Measurements from ENCODE around the gene CCDC187. TPM values are rescaled to one million over a fixed set of nuclear protein-coding genes. Genes with fewer than 3 reads are reported as not detected.
A peak's percentile ranks its signal among the peaks of the same experiment; 100 is the strongest.

Gene CCDC187
- total RNA-seq, 1 experiment from 2014 or later, result 0.11 TPM

- Mint-ChIP-seq H3K36me3 (ENCODE audit: insufficient read depth, unreplicated experiment) (peaks cover 7% of the 10 kb centered on the region), H3K4me3 (ENCODE audit: unreplicated experiment) (peak within 1 kb of the TSS; percentile 97), H3K9me3 (ENCODE audit: unreplicated experiment) (no peaks in the 10 kb centered on the region), H3K27ac (ENCODE audit: unreplicated experiment) (peak within 1 kb of the TSS; percentile 94), H3K4me1 (ENCODE audit: low read depth, unreplicated experiment) (peaks cover 22% of the 10 kb centered on the region), H3K27me3 (ENCODE audit: insufficient read depth, unreplicated experiment) (no peaks in the 10 kb centered on the region)
- POLR2A ChIA-PET, result no interaction called here
- CTCF ChIA-PET, result interaction anchor here (0.6 to 0.7 kb wide), 2 partner anchors 22 to 126 kb away, joined by 3 to 6 read pairs; no protein-coding TSS in a partner anchor
- H3K4me3 ChIP-seq (ENCODE audit: low read depth, low read length), result peak within 1 kb of the TSS; percentile 92
- H3K36me3 ChIP-seq (ENCODE audit: control insufficient read depth, insufficient read depth, low read length), result no peaks in the 10 kb centered on the region
- H3K27me3 ChIP-seq (replicated peaks; ENCODE audit: control insufficient read depth, insufficient read depth, low read length), result no peaks in the 10 kb centered on the region
- H3K4me1 ChIP-seq, result peaks cover 13% of the 10 kb centered on the region
- intact Hi-C loops (cut with micrococcal nuclease; ENCODE audit: unreplicated experiment), result no loop called here
- peak; percentile 80 to 85 for DNase-seq
- H3K9me3 ChIP-seq, result no peaks in the 10 kb centered on the region
- no TSS peak for BruUV-seq (replicated peaks)
- no peak for TF ChIP-seq CTCF (IDR thresholded peaks at IDR 0.05; ENCODE audit: insufficient read depth in 1 of 2, low read depth in 1 of 2, low read length in 1 of 2, severe bottlenecking in 1 of 2, unreplicated experiment in 1 of 2)
Measured at GRCh38 chr9:136245219-136246150, 58.4 kb downstream of the CCDC187 start, which contains the start of gene QSOX2. TSS of gene QSOX2 (minus strand) at chr9:136245812. CDS start at chr9:136245803, 9 bp downstream.

GRCh38 chr9:136244969-136245218 lies 59.0 kb downstream of the CCDC187 start:
- DNase-seq, result no peak
- no peaks in the 10 kb centered on the region for H3K9me3 ChIP-seq
- Mint-ChIP-seq H3K36me3 (ENCODE audit: insufficient read depth, unreplicated experiment) (peaks cover 7% of the 10 kb centered on the region), H3K4me1 (ENCODE audit: low read depth, unreplicated experiment) (peaks cover 22% of the 10 kb centered on the region), H3K27ac (ENCODE audit: unreplicated experiment) (peak overlapping the region; percentile 94), H3K9me3 (ENCODE audit: unreplicated experiment) (no peaks in the 10 kb centered on the region), H3K4me3 (ENCODE audit: unreplicated experiment) (peak overlapping the region; percentile 97), H3K27me3 (ENCODE audit: insufficient read depth, unreplicated experiment) (no peaks in the 10 kb centered on the region)
- no peaks in the 10 kb centered on the region for H3K36me3 ChIP-seq (ENCODE audit: control insufficient read depth, insufficient read depth, low read length)
- CTCF ChIA-PET, result interaction anchor here (0.7 kb wide), 1 partner anchor 22 kb away, joined by 6 read pairs; no protein-coding TSS in a partner anchor
- intact Hi-C loops (cut with micrococcal nuclease; ENCODE audit: unreplicated experiment), result no loop called here
- peaks cover 13% of the 10 kb centered on the region for H3K4me1 ChIP-seq
- TF ChIP-seq CTCF (IDR thresholded peaks at IDR 0.05; ENCODE audit: insufficient read depth in 1 of 2, low read depth in 1 of 2, low read length in 1 of 2, severe bottlenecking in 1 of 2, unreplicated experiment in 1 of 2), result no peak
- no TSS peak for BruUV-seq (replicated peaks)
- no peaks in the 10 kb centered on the region for H3K27me3 ChIP-seq (replicated peaks; ENCODE audit: control insufficient read depth, insufficient read depth, low read length)
- H3K4me3 ChIP-seq (ENCODE audit: low read depth, low read length), result peak overlapping the region; percentile 92
- POLR2A ChIA-PET, result no interaction called here

- DNase-seq, result no peak
- TSS peak; percentile 48 for BruUV-seq (replicated peaks)
- no peaks in the 10 kb centered on the region for H3K9me3 ChIP-seq
- peaks cover 22% of the 10 kb centered on the region for H3K4me1 Mint-ChIP-seq (ENCODE audit: low read depth, unreplicated experiment)
- H3K36me3 ChIP-seq (ENCODE audit: control insufficient read depth, insufficient read depth, low read length), result no peaks in the 10 kb centered on the region
- TF ChIP-seq CTCF (IDR thresholded peaks at IDR 0.05; ENCODE audit: insufficient read depth in 1 of 2, low read depth in 1 of 2, low read length in 1 of 2, severe bottlenecking in 1 of 2, unreplicated experiment in 1 of 2), result no peak
- peak overlapping the region; percentile 97 for H3K4me3 Mint-ChIP-seq (ENCODE audit: unreplicated experiment)
- CTCF ChIA-PET, result interaction anchor here (0.7 kb wide), 2 partner anchors 23 to 112 kb away, joined by 5 to 6 read pairs; no protein-coding TSS in a partner anchor
- peaks cover 13% of the 10 kb centered on the region for H3K4me1 ChIP-seq
- no peaks in the 10 kb centered on the region for H3K27me3 ChIP-seq (replicated peaks; ENCODE audit: control insufficient read depth, insufficient read depth, low read length)
- H3K27ac Mint-ChIP-seq (ENCODE audit: unreplicated experiment), result peak overlapping the region; percentile 94
- H3K27me3 Mint-ChIP-seq (ENCODE audit: insufficient read depth, unreplicated experiment), result no peaks in the 10 kb centered on the region
- peak overlapping the region; percentile 92 for H3K4me3 ChIP-seq (ENCODE audit: low read depth, low read length)
- POLR2A ChIA-PET, result no interaction called here
- intact Hi-C loops (cut with micrococcal nuclease; ENCODE audit: unreplicated experiment), result no loop called here
- no peaks in the 10 kb centered on the region for H3K9me3 Mint-ChIP-seq (ENCODE audit: unreplicated experiment)
- H3K36me3 Mint-ChIP-seq (ENCODE audit: insufficient read depth, unreplicated experiment), result peaks cover 7% of the 10 kb centered on the region
Measured at GRCh38 chr9:136244122-136244968, 59.5 kb downstream of the CCDC187 start.
